Gastrocnemius medialis (tissue), 4 donors: ENCODE results near the gene TAP1. TPM values are rescaled to one million over a fixed set of nuclear protein-coding genes. Genes with fewer than 3 reads are reported as not detected.
A peak's percentile ranks its signal among the peaks of the same experiment; 100 is the strongest.

ENCODE experiments used
- ATAC-seq, 2 donors: fragments of 150-250 bp; one replicate each; pipeline ENCODE4 v1.9.1; 2016
- DNase-seq, 2 donors: peaks; one replicate each; pipeline ENCODE4 v3.0.0-alpha.2; 2019
- H3K27ac ChIP-seq, 4 donors: fragments of 200-600 bp; sonication (generic); 1 replicate in 1 of 4; 2 replicates in 3 of 4; pipeline ENCODE4 v1.5.1; 2016 to 2018; ENCODE audit warnings: mild to moderate bottlenecking in 2 of 4, moderate library complexity in 1 of 4
- H3K27me3 ChIP-seq, 3 donors: fragments of 200-600 bp; sonication (generic) in 2 of 3; 1 replicate in 1 of 3; 2 replicates in 2 of 3; pipeline versions ENCODE4 v1.5.1 to v1.6.0; 2016 to 2019; ENCODE audit warnings: mild to moderate bottlenecking in 1 of 3, moderate library complexity in 1 of 3
- H3K36me3 ChIP-seq, 2 donors: fragments of 200-600 bp; sonication (generic) in 1 of 2; one replicate each; pipeline ENCODE4 v1.5.1; 2017 to 2018
- H3K4me1 ChIP-seq, 2 donors: fragments of 200-600 bp; sonication (generic) in 1 of 2; one replicate each; pipeline ENCODE4 v1.5.1; 2016 to 2017; ENCODE audit warnings: mild to moderate bottlenecking in 2 of 2
- H3K4me3 ChIP-seq, 4 donors: fragments of 200-600 bp; sonication (generic) in 3 of 4; 1 replicate in 1 of 4; 2 replicates in 3 of 4; pipeline ENCODE4 v1.5.1; 2016 to 2019; ENCODE audit warnings: mild to moderate bottlenecking in 2 of 4
- H3K9me3 ChIP-seq, 3 donors: fragments of 200-600 bp; sonication (generic) in 2 of 3; 1 replicate in 1 of 3; 2 replicates in 2 of 3; pipeline ENCODE4 v1.5.1; 2016 to 2019
- CTCF ChIP-seq, 5 experiments: fragments of 450-650 bp in 3 of 5; fragments of 200-600 bp in 2 of 5; sonication (generic) in 2 of 5; IDR thresholded peaks in 4 of 5; conservative IDR thresholded peaks in 1 of 5; 1 replicate in 4 of 5; 2 replicates in 1 of 5; pipeline ENCODE4 v1.5.1; 2016 to 2019; ENCODE audit warnings: antibody characterized with exemption in 5 of 5, mild to moderate bottlenecking in 3 of 5, moderate library complexity in 3 of 5
- POLR2A ChIP-seq, 2 donors: fragments of 450-650 bp; IDR thresholded peaks; one replicate each; pipeline ENCODE4 v1.6.1; 2017; ENCODE audit warnings: antibody characterized with exemption in 2 of 2, mild to moderate bottlenecking in 2 of 2, moderate library complexity in 2 of 2
- in situ Hi-C, 4 donors: fragments of 200-750 bp; cut with MboI; loops; one replicate each; pipeline versions ENCODE4 v1.15.0 to v1.8.0; 2017; ENCODE audit warnings: low sequenced_read_pairs in 4 of 4
- intact Hi-C: fragments of 100-400 bp; cut with DNase I; formaldehyde crosslinking; loops from one replicate; pipeline ENCODE4 v1.15.1; 2023; ENCODE audit warnings: low total_unique reads
- total RNA-seq, 4 donors: library from RNA; depleted of rRNA; stranded (reverse); fragments of >200 nt; gene quantifications; one replicate each; pipeline versions ENCODE4 v1.1.0 to v1.2.3, GENCODE V29; 2016

The TAP1 gene
- total RNA-seq, 4 donors from 2014 or later = 13.2 to 26.7 (median 19.0) TPM

GRCh38 chr6:32847004-32847403 is 6.5 kb downstream of the TAP1 start:
- intact Hi-C loops (no loop called here), in situ Hi-C loops (no loop called here)
- no peak overlapping the region for H3K27ac ChIP-seq

GRCh38 chr6:32845384-32845884 is 8.1 kb downstream of the TAP1 start:
- ATAC-seq (no peak), DNase-seq (no peak)
- Histone ChIP-seq H3K36me3 (peaks cover 0 to 59% of the 10 kb centered on the region in 2 donors), H3K27me3 (no peaks in the 10 kb centered on the region), H3K4me3 (peak overlapping the region; percentile 66 to 91 (median 72)), H3K27ac (peak overlapping the region in 3 of 4 donors; percentile 91 to 92 (median 91)), H3K9me3 (no peaks in the 10 kb centered on the region), H3K4me1 (peaks cover 4 to 10% of the 10 kb centered on the region in 2 donors)
- TF ChIP-seq POLR2A (IDR thresholded peaks at IDR 0.05) (no peak), CTCF (IDR thresholded peaks at IDR 0.05 in 4 of 5, conservative IDR thresholded peaks at IDR 0.05 in 1 of 5) (no peak)
- in situ Hi-C loops = no loop called here
- intact Hi-C loops = loop anchor here (2.0 kb wide), 1 partner anchor 669 kb away; the partner anchor contains the start of gene AGPAT1

More at GRCh38 chr6:32847004-32847403, 6.5 kb downstream of the TAP1 start:
- Histone ChIP-seq H3K27me3 (no peaks in the 10 kb centered on the region), H3K36me3 (peaks cover 0 to 66% of the 10 kb centered on the region in 2 donors), H3K9me3 (no peaks in the 10 kb centered on the region), H3K4me3 (no peak overlapping the region), H3K4me1 (peaks cover 10 to 13% of the 10 kb centered on the region in 2 donors)
- TF ChIP-seq CTCF (IDR thresholded peaks at IDR 0.05 in 4 of 5, conservative IDR thresholded peaks at IDR 0.05 in 1 of 5) (no peak), POLR2A (IDR thresholded peaks at IDR 0.05) (no peak)
- ATAC-seq = no peak
- DNase-seq = no peak

GRCh38 chr6:32844839-32845383 is 8.6 kb downstream of the TAP1 start:
- H3K27ac ChIP-seq = peak overlapping the region; percentile 82 to 92 (median 91)
- no peaks in the 10 kb centered on the region for H3K9me3 ChIP-seq
- in situ Hi-C loops = no loop called here
- no peaks in the 10 kb centered on the region for H3K27me3 ChIP-seq
- intact Hi-C loops = loop anchor here (1.0 to 2.0 kb wide), 2 partner anchors 8 to 668 kb away; partner anchors contain the start of genes AGPAT1 and TAP1
- DNase-seq (no peak), ATAC-seq (no peak)
- peaks cover 4 to 10% of the 10 kb centered on the region in 2 donors for H3K4me1 ChIP-seq
- TF ChIP-seq CTCF (IDR thresholded peaks at IDR 0.05 in 4 of 5, conservative IDR thresholded peaks at IDR 0.05 in 1 of 5) (no peak), POLR2A (IDR thresholded peaks at IDR 0.05) (no peak)
- peaks cover 0 to 53% of the 10 kb centered on the region in 2 donors for H3K36me3 ChIP-seq
- peak overlapping the region; percentile 66 to 91 (median 72) for H3K4me3 ChIP-seq

- Histone ChIP-seq H3K4me1 (peaks cover 4 to 10% of the 10 kb centered on the region in 2 donors), H3K27me3 (no peaks in the 10 kb centered on the region), H3K4me3 (peak within 1 kb of the TSS; percentile 66 to 91 (median 72)), H3K36me3 (peaks cover 0 to 49% of the 10 kb centered on the region in 2 donors), H3K9me3 (no peaks in the 10 kb centered on the region), H3K27ac (peak within 1 kb of the TSS; percentile 82 to 92 (median 91))
- ATAC-seq = peak; percentile 99
- in situ Hi-C loops (no loop called here), intact Hi-C loops (loop anchor here (1.0 to 2.0 kb wide), 2 partner anchors 9 to 667 kb away; partner anchors contain the start of genes AGPAT1 and TAP1)
- TF ChIP-seq CTCF (IDR thresholded peaks at IDR 0.05 in 4 of 5, conservative IDR thresholded peaks at IDR 0.05 in 1 of 5) (peak in 3 of 5 experiments; percentile 27 to 51 (median 44)), POLR2A (IDR thresholded peaks at IDR 0.05) (peak; percentile 72 to 84)
- DNase-seq = peak; percentile 91 to 95
Observed at GRCh38 chr6:32843979-32844838, 9.3 kb downstream of the TAP1 start, which contains the start of gene PSMB8. Gene PSMB8, minus strand, starts transcription at chr6:32844047. Its CDS starts 51 bp downstream, at chr6:32843996.
